ENCODE measurements around the gene IGSF23. TPM values are rescaled to one million over a fixed set of nuclear protein-coding genes. Genes with fewer than 3 reads are reported as not detected.

IGSF23 gene
- total and polyA plus RNA-seq, 2 donors (not counting 1 experiment from before 2014, with no cell fraction given), result not detected

DNA sequence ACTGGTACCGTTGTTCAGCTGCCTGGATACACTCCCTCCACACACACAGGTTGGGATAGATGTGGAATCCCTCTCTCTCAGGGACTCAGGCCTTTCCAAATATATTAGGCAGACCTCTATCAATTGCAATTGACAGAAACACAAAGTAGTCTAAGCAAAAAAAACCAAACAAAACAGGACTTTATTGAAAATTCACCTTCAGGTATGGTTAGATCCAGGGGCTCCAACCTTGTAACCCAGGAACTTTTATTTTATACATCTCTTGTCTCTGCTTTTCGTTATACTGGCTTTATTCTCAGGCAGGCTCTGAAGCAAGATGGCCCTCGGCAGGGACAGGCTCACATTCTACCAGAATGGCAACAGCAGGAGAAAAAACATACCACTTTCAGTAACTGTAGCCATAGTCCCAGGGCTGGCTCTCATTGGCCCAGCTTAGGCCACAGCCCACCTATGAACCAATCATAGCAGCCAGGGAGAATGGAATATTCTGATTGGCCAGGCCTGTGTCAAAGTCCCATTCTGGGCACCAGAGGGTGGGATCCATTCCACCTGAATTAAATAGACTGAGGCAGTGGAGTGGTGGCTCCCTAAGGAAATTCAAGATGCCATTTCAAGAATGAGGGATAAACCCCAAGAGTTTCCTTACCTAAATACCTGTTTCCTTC is 44.8 kb downstream of the IGSF23 start:
- Mint-ChIP-seq H3K27me3 (peaks cover 3% of the 10 kb centered on the region), H3K27ac (no peak overlapping the region), H3K4me1 (peaks cover 18% of the 10 kb centered on the region), H3K4me3 (no peak overlapping the region), H3K9me3 (ENCODE audit: insufficient read depth) (no peaks in the 10 kb centered on the region)
- Histone ChIP-seq H3K4me3 (ENCODE audit: control extremely low read depth in 1 of 5, extremely low read depth in 1 of 5, insufficient read depth in 1 of 5, low read depth in 2 of 5, low read length in 4 of 5) (no peak overlapping the region), H3K4me2 (replicated peaks; ENCODE audit: low read depth, low read length, poor library complexity, severe bottlenecking) (no peak overlapping the region), H3K9me3 (ENCODE audit: control extremely low read depth in 1 of 3, control insufficient read depth in 2 of 3, insufficient read depth in 1 of 3, low read length in 2 of 3) (peaks cover 0 to 8% (median 0%) of the 10 kb centered on the region in 3 donors), H2AFZ (ENCODE audit: insufficient read depth, low read depth, low read length, poor library complexity, severe bottlenecking) (no peak overlapping the region), H3K9ac (ENCODE audit: low read length) (no peak overlapping the region), H3K79me2 (ENCODE audit: control insufficient read depth, insufficient read depth, low read length) (no peaks in the 10 kb centered on the region), H3K27ac (ENCODE audit: low read length in 2 of 2) (no peak overlapping the region), H3K4me1 (ENCODE audit: control insufficient read depth in 2 of 2, insufficient read depth in 2 of 2, low read length in 2 of 2) (peaks cover 7 to 18% of the 10 kb centered on the region in 2 donors), H3K36me3 (replicated peaks in 1 of 2; ENCODE audit: control extremely low read depth in 1 of 2, control insufficient read depth in 1 of 2, extremely low read depth in 1 of 2, insufficient read depth in 2 of 2, low read length in 1 of 2) (no peaks in the 10 kb centered on the region), H3K27me3 (replicated peaks in 1 of 4; ENCODE audit: control extremely low read depth in 1 of 4, control insufficient read depth in 3 of 4, insufficient read depth in 4 of 4, low read length in 3 of 4) (no peaks in the 10 kb centered on the region), H4K20me1 (ENCODE audit: control insufficient read depth, insufficient read depth, low read length, poor library complexity, severe bottlenecking) (no peaks in the 10 kb centered on the region)
- ChIA-PET CTCF (interaction anchor here (1.0 to 2.5 kb wide), 7 partner anchors 10 to 113 kb away, joined by 4 to 19 read pairs (median 9); no protein-coding TSS in a partner anchor), POLR2A (no interaction called here)
- TF ChIP-seq, protein P1, sequence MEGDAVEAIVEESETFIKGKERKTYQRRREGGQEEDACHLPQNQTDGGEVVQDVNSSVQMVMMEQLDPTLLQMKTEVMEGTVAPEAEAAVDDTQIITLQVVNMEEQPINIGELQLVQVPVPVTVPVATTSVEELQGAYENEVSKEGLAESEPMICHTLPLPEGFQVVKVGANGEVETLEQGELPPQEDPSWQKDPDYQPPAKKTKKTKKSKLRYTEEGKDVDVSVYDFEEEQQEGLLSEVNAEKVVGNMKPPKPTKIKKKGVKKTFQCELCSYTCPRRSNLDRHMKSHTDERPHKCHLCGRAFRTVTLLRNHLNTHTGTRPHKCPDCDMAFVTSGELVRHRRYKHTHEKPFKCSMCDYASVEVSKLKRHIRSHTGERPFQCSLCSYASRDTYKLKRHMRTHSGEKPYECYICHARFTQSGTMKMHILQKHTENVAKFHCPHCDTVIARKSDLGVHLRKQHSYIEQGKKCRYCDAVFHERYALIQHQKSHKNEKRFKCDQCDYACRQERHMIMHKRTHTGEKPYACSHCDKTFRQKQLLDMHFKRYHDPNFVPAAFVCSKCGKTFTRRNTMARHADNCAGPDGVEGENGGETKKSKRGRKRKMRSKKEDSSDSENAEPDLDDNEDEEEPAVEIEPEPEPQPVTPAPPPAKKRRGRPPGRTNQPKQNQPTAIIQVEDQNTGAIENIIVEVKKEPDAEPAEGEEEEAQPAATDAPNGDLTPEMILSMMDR (IDR thresholded peaks at IDR 0.05), result no peak
- TF ChIP-seq EZH2 (IDR thresholded peaks at IDR 0.05; ENCODE audit: borderline replicate concordance, insufficient read depth, low read depth, low read length, poor library complexity, severe bottlenecking), result no peak
- intact Hi-C loops (cut with micrococcal nuclease), result loop anchor here (10.0 kb wide), 1 partner anchor 187 kb away; the partner anchor contains the start of gene NECTIN2
- ATAC-seq (ENCODE audit: low read depth), result no peak
- DNase-seq, result no peak
- WGBS (ENCODE audit: insufficient coverage), result 85% methylated on average over 3 of the region's 3 CpGs

DNA sequence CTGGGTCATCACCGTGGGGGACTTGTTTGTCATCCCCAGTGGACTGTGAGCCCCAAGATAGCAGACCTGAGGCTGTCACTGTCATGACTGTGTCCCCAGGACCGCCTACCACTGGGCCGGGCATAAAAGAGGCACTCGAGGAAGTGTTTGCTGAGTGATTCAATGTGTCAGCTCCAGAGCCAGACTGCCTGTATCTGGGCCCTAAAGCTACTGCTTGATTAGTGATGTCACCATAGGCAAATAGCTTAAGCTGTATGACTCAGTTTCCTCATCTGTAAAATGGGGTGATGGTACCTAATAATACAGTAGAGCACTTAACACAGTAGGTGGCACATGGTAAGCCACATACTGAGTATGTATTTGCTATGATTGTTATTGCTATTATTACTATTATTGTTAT is 46.7 kb downstream of the IGSF23 start:
- no peak overlapping the region for H3K9ac ChIP-seq (ENCODE audit: low read length)
- CTCF ChIA-PET, result interaction anchor here (1.0 kb wide), 1 partner anchor 89 kb away, joined by 3 read pairs; no protein-coding TSS in a partner anchor
- Mint-ChIP-seq H3K9me3 (ENCODE audit: insufficient read depth) (no peaks in the 10 kb centered on the region), H3K27ac (no peak overlapping the region), H3K27me3 (peaks cover 6% of the 10 kb centered on the region), H3K4me1 (peaks cover 6% of the 10 kb centered on the region), H3K4me3 (no peak overlapping the region)
- DNase-seq (no peak), ATAC-seq (ENCODE audit: low read depth) (no peak)
- H3K4me3 ChIP-seq (ENCODE audit: control extremely low read depth in 1 of 5, extremely low read depth in 1 of 5, insufficient read depth in 1 of 5, low read depth in 2 of 5, low read length in 4 of 5), result no peak overlapping the region
- intact Hi-C loops (cut with micrococcal nuclease), result no loop called here
- no peak overlapping the region for H3K27ac ChIP-seq (ENCODE audit: low read length in 2 of 2)
- H4K20me1 ChIP-seq (ENCODE audit: control insufficient read depth, insufficient read depth, low read length, poor library complexity, severe bottlenecking), result no peaks in the 10 kb centered on the region
- no peak for TF ChIP-seq EZH2 (IDR thresholded peaks at IDR 0.05; ENCODE audit: borderline replicate concordance, insufficient read depth, low read depth, low read length, poor library complexity, severe bottlenecking)
- TF ChIP-seq, protein P1 (IDR thresholded peaks at IDR 0.05), result no peak
- H3K4me1 ChIP-seq (ENCODE audit: control insufficient read depth in 2 of 2, insufficient read depth in 2 of 2, low read length in 2 of 2), result peaks cover 0 to 7% of the 10 kb centered on the region in 2 donors
- no peaks in the 10 kb centered on the region for H3K27me3 ChIP-seq (replicated peaks in 1 of 4; ENCODE audit: control extremely low read depth in 1 of 4, control insufficient read depth in 3 of 4, insufficient read depth in 4 of 4, low read length in 3 of 4)
- no peak overlapping the region for H3K4me2 ChIP-seq (replicated peaks; ENCODE audit: low read depth, low read length, poor library complexity, severe bottlenecking)
- POLR2A ChIA-PET, result no interaction called here
- H3K36me3 ChIP-seq (replicated peaks in 1 of 2; ENCODE audit: control extremely low read depth in 1 of 2, control insufficient read depth in 1 of 2, extremely low read depth in 1 of 2, insufficient read depth in 2 of 2, low read length in 1 of 2), result no peaks in the 10 kb centered on the region
- no peaks in the 10 kb centered on the region for H3K79me2 ChIP-seq (ENCODE audit: control insufficient read depth, insufficient read depth, low read length)
- 95% methylated on average over 4 of the region's 4 CpGs for WGBS (ENCODE audit: insufficient coverage)
- H2AFZ ChIP-seq (ENCODE audit: insufficient read depth, low read depth, low read length, poor library complexity, severe bottlenecking), result no peak overlapping the region
- H3K9me3 ChIP-seq (ENCODE audit: control extremely low read depth in 1 of 3, control insufficient read depth in 2 of 3, insufficient read depth in 1 of 3, low read length in 2 of 3), result peaks cover 0 to 4% (median 0%) of the 10 kb centered on the region in 3 donors

Measured in B cell (primary cell).